Endothelial cell of umbilical vein (primary cell): ENCODE measurements around the gene PALD1. TPM values are rescaled to one million over a fixed set of nuclear protein-coding genes. Genes with fewer than 3 reads are reported as not detected.

Source experiments
- BruUV-seq: library from RNA; stranded (reverse); fragments of 400-500 nt; replicated peaks from 2 replicates; lab custom pipeline; 2021; lab: Mats Ljungman, UMichigan
- CTCF ChIA-PET: fragments of 300-600, 350-600 bp; sonication (Branson Sonifier 250); formaldehyde crosslinking; loops from one replicate; lab custom pipeline; 2021; ENCODE audit warnings: antibody characterized with exemption, inconsistent platforms; lab: Charles Lee
- POLR2A ChIA-PET: fragments of 300-600, 350-600 bp; sonication (Branson Sonifier 250); formaldehyde crosslinking; loops from one replicate; lab custom pipeline; 2021; ENCODE audit warnings: antibody characterized with exemption, inconsistent platforms; lab: Charles Lee
- DNase-seq: peaks from one replicate; pipeline ENCODE4 v3.0.0-alpha.2; 2011; ENCODE audit warnings: low read depth, low spot score
- FAIRE-seq: peaks from 2 replicates; lab custom pipeline; 2011; peaks lifted over from hg19 to GRCh38; lab: Jason Lieb, UNC
- H2AFZ ChIP-seq: 2 replicates; pipeline ENCODE4 v1.6.0; 2012; ENCODE audit warnings: low read depth, low read length, control low read depth, inconsistent platforms
- H3K27ac ChIP-seq: 2 replicates; pipeline ENCODE4 v1.5.1; 2011; ENCODE audit warnings: low read depth, mild to moderate bottlenecking, control low read depth, low read length, moderate library complexity; ENCODE audit not compliant: insufficient read depth
- H3K27me3 ChIP-seq, 2 experiments: 2 replicates each; pipeline versions ENCODE4 v1.6.0 to v1.6.1; 2011; ENCODE audit warnings: low read length in 2 of 2, mixed read lengths in 1 of 2; ENCODE audit not compliant: control insufficient read depth in 2 of 2, insufficient read depth in 2 of 2
- H3K36me3 ChIP-seq, 2 experiments: 2 replicates in 1 of 2; 3 replicates in 1 of 2; pipeline ENCODE4 v1.5.1; 2011; ENCODE audit warnings: low read length in 2 of 2, mild to moderate bottlenecking in 1 of 2, moderate library complexity in 1 of 2; ENCODE audit not compliant: control insufficient read depth in 2 of 2, insufficient read depth in 2 of 2; ENCODE audit errors: extremely low read depth in 1 of 2
- H3K4me1 ChIP-seq: 3 replicates; pipeline ENCODE4 v1.5.1; 2011; ENCODE audit warnings: mild to moderate bottlenecking, low read length; ENCODE audit not compliant: control insufficient read depth, insufficient read depth; ENCODE audit errors: extremely low read depth
- H3K4me2 ChIP-seq: 2 replicates; pipeline ENCODE4 v1.6.1; 2011; ENCODE audit warnings: low read length, control low read depth, mixed read lengths; ENCODE audit not compliant: insufficient read depth
- H3K4me3 ChIP-seq, 3 experiments: fragments of 200-600 bp in 1 of 3; sonication (generic), shearing (Covaris generic) in 1 of 3; replicated peaks in 1 of 3; 2 replicates each; pipeline ENCODE4 v1.5.1; 2011 to 2016; ENCODE audit warnings: control low read depth in 3 of 3, low read length in 3 of 3, mild to moderate bottlenecking in 2 of 3, inconsistent platforms in 1 of 3, low read depth in 1 of 3, moderate library complexity in 1 of 3; ENCODE audit not compliant: insufficient read depth in 1 of 3
- H3K79me2 ChIP-seq: 2 replicates; pipeline ENCODE4 v1.6.0; 2012; ENCODE audit warnings: low read length, inconsistent platforms; ENCODE audit not compliant: control insufficient read depth, insufficient read depth
- H3K9ac ChIP-seq: replicated peaks from 2 replicates; pipeline ENCODE3; 2011; ENCODE audit warnings: low read length, control low read depth; ENCODE audit not compliant: insufficient read depth; ENCODE audit errors: extremely low read depth
- H3K9me1 ChIP-seq: replicated peaks from 3 replicates; pipeline ENCODE4 v1.6.0; 2011; ENCODE audit warnings: mild to moderate bottlenecking, low read length; ENCODE audit not compliant: control insufficient read depth, insufficient read depth; ENCODE audit errors: extremely low read depth
- H3K9me3 ChIP-seq: replicated peaks from 2 replicates; pipeline ENCODE4 v1.5.1; 2012; ENCODE audit warnings: low read length, inconsistent platforms; ENCODE audit not compliant: control insufficient read depth, insufficient read depth
- H4K20me1 ChIP-seq: replicated peaks from 2 replicates; pipeline ENCODE3; 2011; ENCODE audit warnings: mild to moderate bottlenecking, low read length; ENCODE audit not compliant: control insufficient read depth, insufficient read depth; ENCODE audit errors: extremely low read depth
- CTCF ChIP-seq, 2 donors: IDR thresholded peaks; 1 replicate in 1 of 2; 2 replicates in 1 of 2; pipeline ENCODE4 v1.5.1; 2011; ENCODE audit warnings: low read length in 2 of 2, mild to moderate bottlenecking in 2 of 2, moderate library complexity in 2 of 2, control low read depth in 1 of 2, inconsistent platforms in 1 of 2, low read depth in 1 of 2; ENCODE audit not compliant: insufficient read depth in 1 of 2; ENCODE audit errors: extremely low read depth in 1 of 2
- EZH2 ChIP-seq: IDR thresholded peaks from 2 replicates; pipeline ENCODE4 v1.6.1; 2012; ENCODE audit warnings: borderline replicate concordance, low read depth, mild to moderate bottlenecking, moderate library complexity, low read length, inconsistent platforms; ENCODE audit not compliant: severe bottlenecking
- FOS ChIP-seq: IDR thresholded peaks from 2 replicates; pipeline ENCODE4 v1.6.1; 2011; ENCODE audit warnings: mild to moderate bottlenecking, low read length, moderate library complexity, borderline replicate concordance; ENCODE audit not compliant: insufficient read depth
- GATA2 ChIP-seq: IDR thresholded peaks from 2 replicates; pipeline ENCODE4 v1.7.0; 2011; ENCODE audit warnings: low read depth, mild to moderate bottlenecking, moderate library complexity, mixed read lengths, low read length; ENCODE audit not compliant: insufficient read length, insufficient read depth
- JUN ChIP-seq: IDR thresholded peaks from 2 replicates; pipeline ENCODE4 v1.6.1; 2011; ENCODE audit warnings: borderline replicate concordance, low read depth; ENCODE audit not compliant: insufficient read length, insufficient read depth
- MAX ChIP-seq: IDR thresholded peaks from 2 replicates; pipeline ENCODE4 v1.6.1; 2011; ENCODE audit not compliant: insufficient read depth, insufficient read length
- MYC ChIP-seq: IDR thresholded peaks from one replicate; pipeline ENCODE4 v1.6.1; 2011; ENCODE audit warnings: mild to moderate bottlenecking, low read depth, low read length
- POLR2A ChIP-seq: IDR thresholded peaks from 2 replicates; pipeline ENCODE4 v1.6.1; 2012; ENCODE audit warnings: low read depth, mild to moderate bottlenecking, control low read depth, low read length
- POLR2AphosphoS5 ChIP-seq: IDR thresholded peaks from 2 replicates; pipeline ENCODE4 v1.6.1; 2012; ENCODE audit warnings: low read depth, mild to moderate bottlenecking, control low read depth, low read length, moderate library complexity; ENCODE audit not compliant: insufficient read depth
- dilution Hi-C: fragments of 300-500 bp; cut with MboI; formaldehyde crosslinking; loops from one replicate; pipeline ENCODE4 v1.15.0; 2019; ENCODE audit warnings: low sequenced_read_pairs; ENCODE audit not compliant: extremely low pct_ligation_motif_present
- intact Hi-C: fragments of 100-400 bp; cut with micrococcal nuclease; formaldehyde crosslinking; loops from one replicate; pipeline ENCODE4 v1.10.0; 2022
- polyA plus RNA-seq, 4 experiments: library from polyadenylated mRNA; depleted of rRNA in 3 of 4; stranded (reverse) in 3 of 4; unstranded in 1 of 4; fragments of >200 nt; gene quantifications; 2 replicates each; pipeline versions ENCODE4 v1.2.1 to v1.2.3, GENCODE V29; 2011 to 2012; ENCODE audit warnings: missing spikeins in 1 of 4
- total RNA-seq: library from RNA; stranded (reverse); gene quantifications from 2 replicates; pipeline ENCODE4 v1.2.3, GENCODE V29; 2021

Gene PALD1
- total and polyA plus RNA-seq, 2 donors (not counting 3 experiments of a cell fraction or from before 2014, with no cell fraction given), result 16.6 to 73.3 TPM

GRCh38 chr10:70600512-70601395 lies 122.2 kb downstream of the PALD1 start:
- no peak overlapping the region for H3K27ac ChIP-seq

GRCh38 chr10:70601746-70602145 lies 123.2 kb downstream of the PALD1 start:
- intact Hi-C loops, result no loop called here
- H3K27ac ChIP-seq, result no peak overlapping the region
- H3K36me3 ChIP-seq, result no peaks in the 10 kb centered on the region
- POLR2A ChIA-PET, result no interaction called here
- no TSS peak for BruUV-seq
- H3K9ac ChIP-seq, result no peak overlapping the region
- peaks cover 0 to 2% of the 10 kb centered on the region in 2 experiments for H3K27me3 ChIP-seq
- H3K4me2 ChIP-seq, result no peak overlapping the region
- FAIRE-seq (no peak), DNase-seq (no peak)
- no peaks in the 10 kb centered on the region for H3K9me3 ChIP-seq
- H3K4me3 ChIP-seq, result no peak overlapping the region
- CTCF ChIA-PET, result no interaction called here
- no peaks in the 10 kb centered on the region for H3K79me2 ChIP-seq
- no peaks in the 10 kb centered on the region for H4K20me1 ChIP-seq
- H2AFZ ChIP-seq, result no peak overlapping the region
- dilution Hi-C loops, result no loop called here
- no peaks in the 10 kb centered on the region for H3K4me1 ChIP-seq
- TF ChIP-seq CTCF (IDR thresholded peaks at IDR 0.05; ENCODE audit: extremely low read depth in 1 of 2, insufficient read depth in 1 of 2, low read depth in 1 of 2, low read length in 2 of 2), result no peak
- TF ChIP-seq MYC, result no peak
- no peak for TF ChIP-seq FOS
- TF ChIP-seq MAX, result no peak
- no peak for TF ChIP-seq JUN
- no peak for TF ChIP-seq POLR2AphosphoS5
- no peak for TF ChIP-seq EZH2
- no peak for TF ChIP-seq POLR2A
- TF ChIP-seq GATA2, result no peak
- H3K9me1 ChIP-seq, result no peaks in the 10 kb centered on the region

More at GRCh38 chr10:70600512-70601395, 122.2 kb downstream of the PALD1 start:
- Histone ChIP-seq H3K36me3 (no peaks in the 10 kb centered on the region), H3K4me3 (no peak overlapping the region), H3K79me2 (no peaks in the 10 kb centered on the region), H3K27me3 (peaks cover 2 to 4% of the 10 kb centered on the region in 2 experiments), H3K4me2 (no peak overlapping the region), H3K4me1 (no peaks in the 10 kb centered on the region), H3K9ac (no peak overlapping the region), H3K9me3 (no peaks in the 10 kb centered on the region), H2AFZ (no peak overlapping the region), H3K9me1 (no peaks in the 10 kb centered on the region), H4K20me1 (no peaks in the 10 kb centered on the region)
- intact Hi-C loops, result no loop called here
- dilution Hi-C loops, result no loop called here
- no TSS peak for BruUV-seq
- FAIRE-seq, result no peak
- POLR2A ChIA-PET, result no interaction called here
- no peak for TF ChIP-seq FOS
- TF ChIP-seq MYC, result no peak
- no peak for TF ChIP-seq POLR2AphosphoS5
- no peak for TF ChIP-seq GATA2
- TF ChIP-seq EZH2, result no peak
- DNase-seq, result no peak
- CTCF ChIA-PET, result interaction anchor here (0.6 kb wide), 1 partner anchor 718 kb away, joined by 3 read pairs; the partner anchor contains the start of gene SLC29A3
